ENCODE results near the gene GAPVD1.

DNA sequence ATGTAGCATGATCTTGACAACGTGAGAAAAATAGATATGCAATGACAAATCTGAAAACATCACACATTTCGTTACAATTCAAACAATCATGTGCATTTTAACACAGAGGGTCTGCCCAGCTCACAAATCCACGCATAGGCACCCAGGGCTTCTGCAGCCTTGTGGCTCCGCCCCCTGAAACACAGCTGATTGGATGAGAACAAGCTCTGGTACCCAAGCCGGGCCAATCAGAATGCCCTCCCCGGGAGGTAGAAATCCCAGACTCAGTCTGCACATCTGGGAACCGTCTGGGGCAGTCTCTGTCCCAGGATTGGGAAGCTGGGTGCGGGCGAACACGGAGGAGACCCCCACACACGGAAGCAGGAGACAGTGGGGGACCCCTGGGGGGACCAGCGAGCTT lies 137.5 kb downstream of the GAPVD1 start:
- no peak for TF ChIP-seq CTCF (IDR thresholded peaks at IDR 0.05)
- TF ChIP-seq POLR2A (IDR thresholded peaks at IDR 0.05), result no peak
- no peak for TF ChIP-seq POLR2AphosphoS5 (IDR thresholded peaks at IDR 0.05)

All from breast epithelium (tissue), 3 donors.